ENCODE results near the gene E2F1.

E2F1 gene

DNA sequence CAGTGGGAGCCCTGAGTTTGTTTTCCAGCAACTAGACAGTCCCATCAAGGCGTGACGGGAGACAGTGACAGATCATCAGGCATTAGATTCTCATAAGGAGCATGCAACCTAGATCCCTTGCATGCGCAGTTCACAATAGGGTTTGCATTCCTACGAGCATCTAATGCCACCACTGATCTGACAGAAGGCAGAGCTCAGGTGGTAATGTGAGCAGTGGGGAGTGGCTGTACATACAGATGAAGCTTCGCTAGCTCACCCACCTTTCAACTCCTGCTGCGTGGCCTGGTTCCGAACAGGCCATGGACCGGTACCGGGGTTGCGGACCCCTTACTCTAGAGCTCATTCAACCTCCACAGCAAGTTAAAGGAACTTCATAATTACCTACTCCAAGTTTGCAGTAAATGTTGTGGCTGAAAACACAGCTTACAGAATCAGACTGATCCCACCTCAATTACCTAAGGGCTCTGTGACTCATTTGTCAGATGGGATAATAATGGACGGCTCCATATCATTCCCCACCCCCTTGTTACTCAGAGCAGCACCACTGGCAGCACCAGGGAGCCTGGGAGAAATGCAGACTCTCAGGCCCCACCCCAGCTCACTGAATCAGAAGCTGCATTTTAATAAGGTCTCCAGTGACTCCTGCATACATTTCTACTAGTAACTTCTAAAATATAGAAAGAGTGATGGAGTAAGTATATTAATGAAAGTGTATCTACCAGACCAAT, 18.2 kb upstream of the E2F1 start:
- Histone ChIP-seq H3F3A (ENCODE audit: control insufficient read depth, insufficient read depth) (no peaks in the 10 kb centered on the region), H3K36me3 (ENCODE audit: control insufficient read depth, low read length) (no peaks in the 10 kb centered on the region), H3K4me3 (ENCODE audit: low read length) (no peak overlapping the region), H3K27me3 (ENCODE audit: control insufficient read depth, low read length) (no peaks in the 10 kb centered on the region), H3K4me2 (ENCODE audit: low read length) (no peak overlapping the region), H3K9me2 (replicated peaks; ENCODE audit: control insufficient read depth, low read length) (no peaks in the 10 kb centered on the region), H4K20me1 (ENCODE audit: control insufficient read depth, insufficient read depth, low read depth, low read length) (no peaks in the 10 kb centered on the region), H3K9me3 (ENCODE audit: control insufficient read depth, insufficient read depth, low read length) (no peaks in the 10 kb centered on the region), H3K79me2 (ENCODE audit: control insufficient read depth, low read length) (no peaks in the 10 kb centered on the region), H3K4me1 (ENCODE audit: control insufficient read depth, low read length) (peaks cover 10% of the 10 kb centered on the region), H3K27ac (ENCODE audit: low read depth, low read length) (no peak overlapping the region)
- TF ChIP-seq, protein P1, sequence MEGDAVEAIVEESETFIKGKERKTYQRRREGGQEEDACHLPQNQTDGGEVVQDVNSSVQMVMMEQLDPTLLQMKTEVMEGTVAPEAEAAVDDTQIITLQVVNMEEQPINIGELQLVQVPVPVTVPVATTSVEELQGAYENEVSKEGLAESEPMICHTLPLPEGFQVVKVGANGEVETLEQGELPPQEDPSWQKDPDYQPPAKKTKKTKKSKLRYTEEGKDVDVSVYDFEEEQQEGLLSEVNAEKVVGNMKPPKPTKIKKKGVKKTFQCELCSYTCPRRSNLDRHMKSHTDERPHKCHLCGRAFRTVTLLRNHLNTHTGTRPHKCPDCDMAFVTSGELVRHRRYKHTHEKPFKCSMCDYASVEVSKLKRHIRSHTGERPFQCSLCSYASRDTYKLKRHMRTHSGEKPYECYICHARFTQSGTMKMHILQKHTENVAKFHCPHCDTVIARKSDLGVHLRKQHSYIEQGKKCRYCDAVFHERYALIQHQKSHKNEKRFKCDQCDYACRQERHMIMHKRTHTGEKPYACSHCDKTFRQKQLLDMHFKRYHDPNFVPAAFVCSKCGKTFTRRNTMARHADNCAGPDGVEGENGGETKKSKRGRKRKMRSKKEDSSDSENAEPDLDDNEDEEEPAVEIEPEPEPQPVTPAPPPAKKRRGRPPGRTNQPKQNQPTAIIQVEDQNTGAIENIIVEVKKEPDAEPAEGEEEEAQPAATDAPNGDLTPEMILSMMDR (IDR thresholded peaks at IDR 0.05; ENCODE audit: low read depth, low read length, poor library complexity, severe bottlenecking) = no peak
- TF ChIP-seq EZH2phosphoT487 (IDR thresholded peaks at IDR 0.05; ENCODE audit: borderline replicate concordance, low read length) = no peak

DNA sequence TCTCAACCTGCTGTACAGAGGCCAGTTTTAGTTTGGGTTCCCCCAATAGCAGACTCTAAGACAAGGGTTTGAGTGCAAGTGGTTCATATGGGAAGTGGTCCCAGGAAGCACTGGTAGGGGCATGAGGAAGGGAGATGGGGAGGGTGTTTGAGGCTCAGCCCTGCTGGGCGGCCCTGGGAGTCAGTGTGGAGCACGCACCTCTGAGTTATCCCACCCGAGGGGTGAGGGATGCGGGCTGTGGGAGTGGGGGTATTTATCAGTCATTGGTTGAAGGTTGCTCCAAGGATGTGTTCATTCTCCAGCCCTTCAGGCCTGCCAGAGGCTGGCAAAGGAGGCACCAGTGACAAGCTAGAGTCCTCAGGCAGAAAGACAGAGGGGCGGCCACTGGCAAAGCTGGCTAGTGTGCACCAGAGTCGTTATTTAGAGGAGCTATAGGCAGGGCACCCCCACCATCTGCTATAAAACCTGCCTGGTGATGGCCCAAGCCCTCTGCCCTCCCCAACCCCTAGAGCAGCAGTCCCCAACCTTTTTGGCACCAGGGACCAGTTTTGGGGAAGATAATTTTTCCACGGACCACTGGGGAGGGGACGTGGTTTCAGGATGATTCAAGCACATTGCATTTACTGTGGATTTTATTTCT, 17.4 kb upstream of the E2F1 start:
- Histone ChIP-seq H3K9me2 (replicated peaks; ENCODE audit: control insufficient read depth, low read length) (no peaks in the 10 kb centered on the region), H4K20me1 (ENCODE audit: control insufficient read depth, insufficient read depth, low read depth, low read length) (no peaks in the 10 kb centered on the region), H3K4me1 (ENCODE audit: control insufficient read depth, low read length) (peaks cover 10% of the 10 kb centered on the region), H3F3A (ENCODE audit: control insufficient read depth, insufficient read depth) (no peaks in the 10 kb centered on the region), H3K4me3 (ENCODE audit: low read length) (no peak overlapping the region), H3K79me2 (ENCODE audit: control insufficient read depth, low read length) (no peaks in the 10 kb centered on the region), H3K36me3 (ENCODE audit: control insufficient read depth, low read length) (no peaks in the 10 kb centered on the region), H3K27ac (ENCODE audit: low read depth, low read length) (no peak overlapping the region), H3K27me3 (ENCODE audit: control insufficient read depth, low read length) (no peaks in the 10 kb centered on the region), H3K4me2 (ENCODE audit: low read length) (no peak overlapping the region), H3K9me3 (ENCODE audit: control insufficient read depth, insufficient read depth, low read length) (no peaks in the 10 kb centered on the region)
- TF ChIP-seq EZH2phosphoT487 (IDR thresholded peaks at IDR 0.05; ENCODE audit: borderline replicate concordance, low read length) = no peak
- TF ChIP-seq, protein P1 (IDR thresholded peaks at IDR 0.05; ENCODE audit: low read depth, low read length, poor library complexity, severe bottlenecking) = no peak

DNA sequence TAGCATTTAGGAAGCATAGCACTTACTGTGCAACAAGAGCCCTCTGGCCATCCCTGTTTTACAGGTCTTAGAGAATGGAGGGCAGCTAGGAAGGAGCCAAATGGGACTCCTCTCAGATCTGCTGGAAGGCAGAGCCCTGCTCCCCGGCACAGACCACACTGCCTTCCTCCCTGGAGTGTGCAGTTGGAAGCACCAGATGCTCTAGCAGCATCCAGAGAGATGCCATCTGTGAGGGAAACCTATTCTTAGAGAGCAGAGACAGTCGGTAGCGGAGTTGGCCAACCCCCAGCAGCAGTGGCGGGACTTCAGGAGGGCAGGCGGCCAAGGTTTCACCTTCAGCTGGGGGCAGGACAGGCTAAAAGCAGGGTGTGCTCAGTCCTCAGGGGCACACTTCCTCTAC, 16.7 kb upstream of the E2F1 start:
- Histone ChIP-seq H3K9me3 (ENCODE audit: control insufficient read depth, insufficient read depth, low read length) (no peaks in the 10 kb centered on the region), H3K79me2 (ENCODE audit: control insufficient read depth, low read length) (no peaks in the 10 kb centered on the region), H3K27ac (ENCODE audit: low read depth, low read length) (no peak overlapping the region), H3F3A (ENCODE audit: control insufficient read depth, insufficient read depth) (no peaks in the 10 kb centered on the region), H3K9me2 (replicated peaks; ENCODE audit: control insufficient read depth, low read length) (no peaks in the 10 kb centered on the region), H3K4me3 (ENCODE audit: low read length) (no peak overlapping the region), H3K27me3 (ENCODE audit: control insufficient read depth, low read length) (no peaks in the 10 kb centered on the region), H3K4me1 (ENCODE audit: control insufficient read depth, low read length) (peaks cover 10% of the 10 kb centered on the region), H3K36me3 (ENCODE audit: control insufficient read depth, low read length) (no peaks in the 10 kb centered on the region), H4K20me1 (ENCODE audit: control insufficient read depth, insufficient read depth, low read depth, low read length) (no peaks in the 10 kb centered on the region), H3K4me2 (ENCODE audit: low read length) (no peak overlapping the region)
- no peak for TF ChIP-seq EZH2phosphoT487 (IDR thresholded peaks at IDR 0.05; ENCODE audit: borderline replicate concordance, low read length)

Data from DOHH2 (cell line).